ENCODE measurements around the gene DNHD1. TPM values are rescaled to one million over a fixed set of nuclear protein-coding genes. Genes with fewer than 3 reads are reported as not detected.

The DNHD1 gene
- total RNA-seq, 3 donors from 2014 or later, result 12.9 to 17.7 (median 15.5) TPM

- Histone ChIP-seq H3K36me3 (ENCODE audit: low read depth) (no peaks in the 10 kb centered on the region), H3K9me3 (no peaks in the 10 kb centered on the region), H3K4me1 (ENCODE audit: low read depth) (no peaks in the 10 kb centered on the region), H3K4me3 (no peak overlapping the region)
- TF ChIP-seq CTCF (IDR thresholded peaks at IDR 0.05), result no peak
- DNase-seq (no peak), ATAC-seq (no peak)
- intact Hi-C loops (cut with DNase I, micrococcal nuclease), result no loop called here
Measured at GRCh38 chr11:6569706-6570105, 72.6 kb downstream of the DNHD1 start.

GRCh38 chr11:6570691-6571427 lies 73.8 kb downstream of the DNHD1 start:
- DNase-seq (no peak), ATAC-seq (no peak)
- H3K4me3 ChIP-seq, result no peak overlapping the region
- H3K9me3 ChIP-seq, result no peaks in the 10 kb centered on the region
- no peaks in the 10 kb centered on the region for H3K36me3 ChIP-seq (ENCODE audit: low read depth)
- H3K4me1 ChIP-seq (ENCODE audit: low read depth), result no peaks in the 10 kb centered on the region
- TF ChIP-seq CTCF (IDR thresholded peaks at IDR 0.05), result no peak
- intact Hi-C loops (cut with DNase I, micrococcal nuclease), result no loop called here

- TF ChIP-seq CTCF (IDR thresholded peaks at IDR 0.05), result no peak
- intact Hi-C loops (cut with DNase I, micrococcal nuclease), result no loop called here
- no peak for DNase-seq
- Histone ChIP-seq H3K4me1 (ENCODE audit: low read depth) (no peaks in the 10 kb centered on the region), H3K36me3 (ENCODE audit: low read depth) (no peaks in the 10 kb centered on the region), H3K4me3 (no peak overlapping the region), H3K9me3 (no peaks in the 10 kb centered on the region)
- no peak for ATAC-seq
Measured at GRCh38 chr11:6571434-6572008, 74.4 kb downstream of the DNHD1 start.

- TF ChIP-seq CTCF (IDR thresholded peaks at IDR 0.05), result no peak
- DNase-seq (no peak), ATAC-seq (no peak)
- Histone ChIP-seq H3K4me1 (ENCODE audit: low read depth) (no peaks in the 10 kb centered on the region), H3K4me3 (no peak overlapping the region), H3K36me3 (ENCODE audit: low read depth) (no peaks in the 10 kb centered on the region), H3K9me3 (no peaks in the 10 kb centered on the region)
- intact Hi-C loops (cut with DNase I, micrococcal nuclease), result no loop called here
Measured at GRCh38 chr11:6572215-6572614, 75.1 kb downstream of the DNHD1 start.

- no peak for ATAC-seq
- intact Hi-C loops (cut with DNase I, micrococcal nuclease), result no loop called here
- DNase-seq, result no peak
- no peak for TF ChIP-seq CTCF (IDR thresholded peaks at IDR 0.05)
- Histone ChIP-seq H3K4me1 (ENCODE audit: low read depth) (no peaks in the 10 kb centered on the region), H3K36me3 (ENCODE audit: low read depth) (no peaks in the 10 kb centered on the region), H3K9me3 (no peaks in the 10 kb centered on the region), H3K4me3 (no peak overlapping the region)
Measured at GRCh38 chr11:6574816-6575715, 78.0 kb downstream of the DNHD1 start.

Data from mucosa of descending colon (tissue), 3 donors.